Measurements from ENCODE around the gene BHLHE41. TPM values are rescaled to one million over a fixed set of nuclear protein-coding genes. Genes with fewer than 3 reads are reported as not detected.

Gene BHLHE41
- total RNA-seq, 1 donor from 2014 or later, result 2.9 TPM

- Histone ChIP-seq H3K36me3 (ENCODE audit: insufficient read depth, low read length) (no peaks in the 10 kb centered on the region), H3K4me2 (ENCODE audit: low read length) (no peak overlapping the region), H3K9me3 (ENCODE audit: insufficient read depth, low read depth, low read length) (no peaks in the 10 kb centered on the region), H3K27ac (ENCODE audit: low read depth, low read length) (no peak overlapping the region), H3K79me2 (ENCODE audit: insufficient read depth, low read length) (no peaks in the 10 kb centered on the region), H4K20me1 (ENCODE audit: insufficient read depth, low read length) (no peaks in the 10 kb centered on the region), H3K4me3 (ENCODE audit: insufficient read depth, low read depth, low read length) (no peak overlapping the region), H3K4me1 (ENCODE audit: insufficient read depth, low read length) (no peaks in the 10 kb centered on the region), H3K27me3 (ENCODE audit: insufficient read depth, low read length) (no peaks in the 10 kb centered on the region), H2AFZ (ENCODE audit: low read depth, low read length) (no peak overlapping the region), H3K9ac (ENCODE audit: low read length) (no peak overlapping the region)
- no peak for TF ChIP-seq EZH2 (IDR thresholded peaks at IDR 0.05; ENCODE audit: insufficient read depth, low read length)
- TF ChIP-seq, protein P1, sequence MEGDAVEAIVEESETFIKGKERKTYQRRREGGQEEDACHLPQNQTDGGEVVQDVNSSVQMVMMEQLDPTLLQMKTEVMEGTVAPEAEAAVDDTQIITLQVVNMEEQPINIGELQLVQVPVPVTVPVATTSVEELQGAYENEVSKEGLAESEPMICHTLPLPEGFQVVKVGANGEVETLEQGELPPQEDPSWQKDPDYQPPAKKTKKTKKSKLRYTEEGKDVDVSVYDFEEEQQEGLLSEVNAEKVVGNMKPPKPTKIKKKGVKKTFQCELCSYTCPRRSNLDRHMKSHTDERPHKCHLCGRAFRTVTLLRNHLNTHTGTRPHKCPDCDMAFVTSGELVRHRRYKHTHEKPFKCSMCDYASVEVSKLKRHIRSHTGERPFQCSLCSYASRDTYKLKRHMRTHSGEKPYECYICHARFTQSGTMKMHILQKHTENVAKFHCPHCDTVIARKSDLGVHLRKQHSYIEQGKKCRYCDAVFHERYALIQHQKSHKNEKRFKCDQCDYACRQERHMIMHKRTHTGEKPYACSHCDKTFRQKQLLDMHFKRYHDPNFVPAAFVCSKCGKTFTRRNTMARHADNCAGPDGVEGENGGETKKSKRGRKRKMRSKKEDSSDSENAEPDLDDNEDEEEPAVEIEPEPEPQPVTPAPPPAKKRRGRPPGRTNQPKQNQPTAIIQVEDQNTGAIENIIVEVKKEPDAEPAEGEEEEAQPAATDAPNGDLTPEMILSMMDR (IDR thresholded peaks at IDR 0.05; ENCODE audit: insufficient read depth, low read depth, low read length), result no peak
- Mint-ChIP-seq H3K27ac (ENCODE audit: unreplicated experiment) (no peak overlapping the region), H3K9me3 (ENCODE audit: unreplicated experiment) (peaks cover 8% of the 10 kb centered on the region), H3K4me1 (ENCODE audit: low read depth, unreplicated experiment) (peaks cover 13% of the 10 kb centered on the region), H3K4me3 (ENCODE audit: unreplicated experiment) (no peak overlapping the region), H3K36me3 (ENCODE audit: low read depth, unreplicated experiment) (no peaks in the 10 kb centered on the region), H3K27me3 (ENCODE audit: low read depth, unreplicated experiment) (no peaks in the 10 kb centered on the region)
- FAIRE-seq, result no peak
- no peak for DNase-seq (ENCODE audit: low read depth)
Observed at GRCh38 chr12:26086936-26087335, 37.9 kb downstream of the BHLHE41 start.

DNA sequence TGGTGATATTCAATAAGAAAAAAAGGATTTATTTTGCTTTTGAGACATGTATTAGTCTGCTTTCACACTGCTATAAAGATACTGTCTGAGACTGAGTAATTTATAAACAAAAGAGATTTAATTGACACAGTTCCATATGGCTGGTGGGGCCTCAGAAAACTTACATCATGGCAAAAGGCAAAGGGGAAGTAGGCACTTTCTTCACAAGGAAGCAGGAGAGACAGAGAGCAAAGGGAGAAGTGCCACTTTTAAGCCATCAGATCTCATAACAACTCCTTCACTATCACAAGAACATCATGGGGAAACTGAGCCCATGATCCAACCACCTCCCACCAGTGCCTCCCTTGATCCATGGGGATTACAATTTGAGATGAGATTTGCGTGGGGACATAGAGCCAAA lies 43.9 kb downstream of the BHLHE41 start:
- no peaks in the 10 kb centered on the region for H3K9me3 ChIP-seq (ENCODE audit: insufficient read depth, low read depth, low read length)
- H3K4me2 ChIP-seq (ENCODE audit: low read length), result no peak overlapping the region
- FAIRE-seq (no peak), DNase-seq (ENCODE audit: low read depth) (no peak)
- H3K4me3 Mint-ChIP-seq (ENCODE audit: unreplicated experiment), result no peak overlapping the region
- no peak overlapping the region for H3K27ac Mint-ChIP-seq (ENCODE audit: unreplicated experiment)
- H2AFZ ChIP-seq (ENCODE audit: low read depth, low read length), result no peak overlapping the region
- no peaks in the 10 kb centered on the region for H3K36me3 ChIP-seq (ENCODE audit: insufficient read depth, low read length)
- H3K4me1 ChIP-seq (ENCODE audit: insufficient read depth, low read length), result no peaks in the 10 kb centered on the region
- H4K20me1 ChIP-seq (ENCODE audit: insufficient read depth, low read length), result no peaks in the 10 kb centered on the region
- no peaks in the 10 kb centered on the region for H3K79me2 ChIP-seq (ENCODE audit: insufficient read depth, low read length)
- peaks cover 5% of the 10 kb centered on the region for H3K4me1 Mint-ChIP-seq (ENCODE audit: low read depth, unreplicated experiment)
- peaks cover 8% of the 10 kb centered on the region for H3K9me3 Mint-ChIP-seq (ENCODE audit: unreplicated experiment)
- H3K27me3 ChIP-seq (ENCODE audit: insufficient read depth, low read length), result no peaks in the 10 kb centered on the region
- H3K27me3 Mint-ChIP-seq (ENCODE audit: low read depth, unreplicated experiment), result no peaks in the 10 kb centered on the region
- no peak overlapping the region for H3K27ac ChIP-seq (ENCODE audit: low read depth, low read length)
- H3K36me3 Mint-ChIP-seq (ENCODE audit: low read depth, unreplicated experiment), result no peaks in the 10 kb centered on the region
- H3K9ac ChIP-seq (ENCODE audit: low read length), result no peak overlapping the region
- H3K4me3 ChIP-seq (ENCODE audit: insufficient read depth, low read depth, low read length), result no peak overlapping the region
- TF ChIP-seq, protein P1 (IDR thresholded peaks at IDR 0.05; ENCODE audit: insufficient read depth, low read depth, low read length), result no peak
- TF ChIP-seq EZH2 (IDR thresholded peaks at IDR 0.05; ENCODE audit: insufficient read depth, low read length), result no peak

DNA sequence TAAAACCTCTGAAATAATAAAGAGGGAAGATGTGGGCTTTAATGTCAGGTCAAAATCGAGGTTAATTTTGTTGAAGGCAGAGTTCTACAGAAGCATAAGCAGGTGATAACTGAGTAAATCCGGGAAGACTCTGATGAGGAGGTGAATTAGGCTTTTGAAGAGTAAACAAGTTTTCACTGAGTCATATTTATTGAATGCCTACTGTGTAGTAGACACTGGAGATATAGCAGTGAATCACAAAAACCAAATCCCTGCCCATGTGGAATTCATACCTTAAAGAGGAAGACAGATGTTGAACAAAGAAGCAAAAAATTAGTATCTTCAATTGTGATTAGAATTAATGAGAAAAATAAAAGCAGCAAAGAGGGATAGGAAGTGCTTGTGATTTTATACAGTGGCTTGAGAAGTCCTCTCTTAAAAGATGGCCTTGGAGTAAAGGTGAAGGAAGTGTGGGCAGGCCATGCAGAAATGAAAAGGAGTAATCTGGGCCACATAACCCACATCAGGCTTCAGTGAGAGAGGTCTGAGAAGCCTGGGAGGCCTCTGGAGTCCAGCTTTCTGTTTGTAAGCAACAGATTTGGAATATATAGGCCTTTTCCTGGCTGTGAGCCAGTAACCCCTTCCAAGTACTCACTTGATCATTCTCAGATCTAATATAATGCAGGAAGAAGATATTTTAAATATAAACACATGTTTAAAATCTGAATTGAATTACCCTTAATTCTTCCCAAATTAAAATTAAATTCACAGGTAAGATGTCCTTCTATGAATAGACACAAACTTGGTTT lies 46.7 kb downstream of the BHLHE41 start:
- Mint-ChIP-seq H3K4me3 (ENCODE audit: unreplicated experiment) (no peak overlapping the region), H3K27me3 (ENCODE audit: low read depth, unreplicated experiment) (no peaks in the 10 kb centered on the region), H3K27ac (ENCODE audit: unreplicated experiment) (no peak overlapping the region), H3K36me3 (ENCODE audit: low read depth, unreplicated experiment) (no peaks in the 10 kb centered on the region), H3K4me1 (ENCODE audit: low read depth, unreplicated experiment) (peaks cover 5% of the 10 kb centered on the region), H3K9me3 (ENCODE audit: unreplicated experiment) (peaks cover 6% of the 10 kb centered on the region)
- peaks cover under 1% of the 10 kb centered on the region for H3K36me3 ChIP-seq (ENCODE audit: insufficient read depth, low read length)
- no peak overlapping the region for H3K9ac ChIP-seq (ENCODE audit: low read length)
- no peaks in the 10 kb centered on the region for H3K9me3 ChIP-seq (ENCODE audit: insufficient read depth, low read depth, low read length)
- no peak overlapping the region for H3K27ac ChIP-seq (ENCODE audit: low read depth, low read length)
- H3K4me3 ChIP-seq (ENCODE audit: insufficient read depth, low read depth, low read length), result no peak overlapping the region
- no peaks in the 10 kb centered on the region for H3K79me2 ChIP-seq (ENCODE audit: insufficient read depth, low read length)
- no peaks in the 10 kb centered on the region for H3K27me3 ChIP-seq (ENCODE audit: insufficient read depth, low read length)
- H4K20me1 ChIP-seq (ENCODE audit: insufficient read depth, low read length), result no peaks in the 10 kb centered on the region
- no peak overlapping the region for H3K4me2 ChIP-seq (ENCODE audit: low read length)
- H3K4me1 ChIP-seq (ENCODE audit: insufficient read depth, low read length), result no peaks in the 10 kb centered on the region
- TF ChIP-seq, protein P1 (IDR thresholded peaks at IDR 0.05; ENCODE audit: insufficient read depth, low read depth, low read length), result no peak
- no peak for TF ChIP-seq EZH2 (IDR thresholded peaks at IDR 0.05; ENCODE audit: insufficient read depth, low read length)
- peak; percentile 54 for FAIRE-seq
- peak; percentile 39 for DNase-seq (ENCODE audit: low read depth)
- H2AFZ ChIP-seq (ENCODE audit: low read depth, low read length), result no peak overlapping the region

Data from astrocyte (in vitro differentiated cells and primary cell).